HG02973 (cell line): ENCODE measurements around the gene LETMD1.
"Not testable (repeated sequence)": the region's sequence is repeated elsewhere in the genome, so short reads cannot be mapped to it uniquely, and the experiment has no call there.

ENCODE experiments used
- ATAC-seq: cut with Tn5 transposase; IDR thresholded peaks from one replicate; pipeline ENCODE4 v1.9.1; 2021; ENCODE audit warnings: moderate library complexity; ENCODE audit not compliant: unreplicated experiment

The LETMD1 gene

GRCh38 chr12:51047655-51048540, at the start of gene LETMD1:
Gene LETMD1 (plus strand): TSS chr12:51048327. CDS start chr12:51048357, 30 bp downstream.
- peak; percentile 89 for ATAC-seq

GRCh38 chr12:50999093-50999492, 49.0 kb upstream of the LETMD1 start:
- ATAC-seq: no peak

GRCh38 chr12:51000245-51000644, 47.9 kb upstream of the LETMD1 start:
- no peak for ATAC-seq

- ATAC-seq: no peak
Observed at GRCh38 chr12:51001799-51002198, 46.3 kb upstream of the LETMD1 start.

- no peak for ATAC-seq
Observed at GRCh38 chr12:51004504-51004903, 43.6 kb upstream of the LETMD1 start.

- ATAC-seq: no peak
Observed at GRCh38 chr12:51005030-51005429, 43.1 kb upstream of the LETMD1 start.

GRCh38 chr12:51005671-51006070, 42.5 kb upstream of the LETMD1 start:
- ATAC-seq: no peak

- ATAC-seq: no peak
Observed at GRCh38 chr12:51008329-51009055, 39.6 kb upstream of the LETMD1 start.

GRCh38 chr12:51009056-51009440, 39.1 kb upstream of the LETMD1 start:
- no peak for ATAC-seq

GRCh38 chr12:51011955-51012354, 36.2 kb upstream of the LETMD1 start:
- no peak for ATAC-seq

GRCh38 chr12:51012570-51013236, 35.4 kb upstream of the LETMD1 start:
- no peak for ATAC-seq

GRCh38 chr12:51013441-51013840, 34.7 kb upstream of the LETMD1 start:
- no peak for ATAC-seq

GRCh38 chr12:51014467-51014866, 33.7 kb upstream of the LETMD1 start:
- not testable (repeated sequence) for ATAC-seq

- no peak for ATAC-seq
Observed at GRCh38 chr12:51017452-51017851, 30.7 kb upstream of the LETMD1 start.

- no peak for ATAC-seq
Observed at GRCh38 chr12:51018956-51019355, 29.2 kb upstream of the LETMD1 start.

- ATAC-seq: no peak
Observed at GRCh38 chr12:51019927-51020326, 28.2 kb upstream of the LETMD1 start.

- ATAC-seq: no peak
Observed at GRCh38 chr12:51020448-51021182, 27.5 kb upstream of the LETMD1 start.

- ATAC-seq: no peak
Observed at GRCh38 chr12:51021694-51022093, 26.4 kb upstream of the LETMD1 start.

GRCh38 chr12:51023625-51024382, 24.3 kb upstream of the LETMD1 start:
- ATAC-seq: no peak

- peak; percentile 7 for ATAC-seq
Observed at GRCh38 chr12:51025338-51025835, 22.7 kb upstream of the LETMD1 start.
